Germinal center (tissue), 1 donor: ENCODE results near the gene POU3F4.

ENCODE experiments used
- DNase-seq: peaks from one replicate; pipeline ENCODE4 v3.0.0; 2012; ENCODE audit warnings: mixed read lengths, low spot score

Gene POU3F4

GRCh38 chrX:83508006-83508405 is at the start of gene POU3F4:
Gene POU3F4 (plus strand): TSS chrX:83508290. CDS start chrX:83508325, 35 bp downstream.
- no peak for DNase-seq

GRCh38 chrX:83469551-83469950 is 38.5 kb upstream of the POU3F4 start:
- peak; percentile 1 for DNase-seq

- DNase-seq = no peak
Observed at GRCh38 chrX:83495898-83496297, 12.2 kb upstream of the POU3F4 start.

- no peak for DNase-seq
Observed at GRCh38 chrX:83501003-83501402, 7.1 kb upstream of the POU3F4 start.

- no peak for DNase-seq
Observed at GRCh38 chrX:83501530-83501929, 6.6 kb upstream of the POU3F4 start.

DNA sequence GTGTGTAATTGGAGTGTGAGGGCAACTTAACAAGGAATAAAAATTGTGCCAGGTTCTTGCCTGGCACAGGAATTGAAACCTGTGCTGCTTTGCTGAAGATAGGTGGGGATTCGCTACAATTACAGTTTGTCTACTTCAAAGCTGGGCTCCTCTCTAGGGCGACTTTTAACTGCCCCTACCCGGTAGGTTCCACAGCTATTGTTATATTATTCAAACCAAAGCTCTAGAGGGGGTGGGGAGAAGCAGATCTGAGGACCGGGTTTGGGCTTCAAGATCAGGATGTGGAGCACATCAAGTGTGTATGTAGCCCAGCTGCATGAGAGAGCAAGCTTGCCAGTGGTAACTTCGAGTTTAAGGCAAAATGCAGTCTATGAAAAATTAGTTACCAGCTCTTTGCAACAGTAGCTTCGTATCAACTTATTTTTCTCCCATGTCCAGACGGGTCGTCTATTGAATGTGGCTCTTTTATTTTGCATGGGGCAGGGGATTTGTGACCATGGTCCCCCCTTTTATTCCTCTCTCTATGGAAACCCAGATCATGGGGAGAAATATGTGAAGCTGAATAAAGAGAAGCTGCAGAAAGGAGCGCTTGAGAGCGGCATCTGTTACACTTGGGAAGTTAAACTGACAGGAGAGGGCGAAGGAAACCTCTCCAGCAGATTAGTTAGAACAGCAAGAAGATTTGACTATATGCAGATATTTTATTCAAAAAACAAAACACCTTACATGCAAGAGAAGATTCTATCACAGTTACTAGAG is 3.2 kb upstream of the POU3F4 start:
- no peak for DNase-seq

- DNase-seq = no peak
Observed at GRCh38 chrX:83508526-83509253, 600 bp downstream of the POU3F4 start.

DNA sequence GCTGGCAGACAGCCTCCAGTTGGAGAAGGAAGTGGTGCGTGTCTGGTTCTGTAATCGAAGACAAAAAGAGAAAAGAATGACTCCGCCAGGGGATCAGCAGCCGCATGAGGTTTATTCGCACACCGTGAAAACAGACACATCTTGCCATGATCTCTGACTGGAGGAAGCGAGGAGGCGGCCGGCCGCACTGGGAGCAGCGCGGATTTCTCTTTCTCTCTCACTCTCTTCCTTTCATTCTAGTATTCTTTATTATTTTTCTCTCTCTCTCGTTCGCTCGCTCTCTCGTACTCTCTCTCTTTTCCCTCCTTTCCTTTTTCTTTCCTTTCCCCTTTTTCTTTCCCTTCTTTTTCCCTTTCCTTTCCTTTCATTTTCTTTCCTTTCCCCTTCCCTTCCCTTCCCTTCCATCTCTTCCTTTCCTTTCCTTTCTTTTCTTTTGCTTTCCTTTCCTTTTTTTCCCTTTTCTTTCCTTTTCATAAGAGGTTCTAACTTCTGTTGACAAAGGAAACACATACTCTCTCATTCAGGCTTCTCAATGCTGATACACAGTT is 1.2 kb downstream of the POU3F4 start:
- no peak for DNase-seq

GRCh38 chrX:83510510-83511062 is 2.5 kb downstream of the POU3F4 start:
- no peak for DNase-seq

- no peak for DNase-seq
Observed at GRCh38 chrX:83511208-83511607, 3.1 kb downstream of the POU3F4 start.

DNA sequence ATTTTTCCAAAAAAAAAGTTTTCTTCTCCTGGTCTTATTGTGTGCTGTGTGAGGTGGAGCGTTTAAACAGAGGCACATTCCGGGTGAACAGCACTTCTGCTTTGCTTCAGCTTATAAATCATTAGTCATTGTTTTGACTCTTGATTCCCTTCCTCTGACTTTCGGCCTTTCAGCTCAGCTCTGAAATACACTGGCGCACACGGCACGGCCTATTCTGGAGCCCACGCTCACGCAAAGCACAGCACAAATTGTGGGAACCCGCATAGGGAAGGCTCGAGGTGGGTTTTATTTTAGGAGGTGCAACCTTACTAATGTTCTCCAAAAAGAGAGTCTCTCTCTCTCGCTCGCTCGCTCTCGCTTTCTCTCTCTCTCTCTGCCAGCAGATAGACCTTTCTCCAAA is 4.0 kb downstream of the POU3F4 start:
- DNase-seq = no peak

DNA sequence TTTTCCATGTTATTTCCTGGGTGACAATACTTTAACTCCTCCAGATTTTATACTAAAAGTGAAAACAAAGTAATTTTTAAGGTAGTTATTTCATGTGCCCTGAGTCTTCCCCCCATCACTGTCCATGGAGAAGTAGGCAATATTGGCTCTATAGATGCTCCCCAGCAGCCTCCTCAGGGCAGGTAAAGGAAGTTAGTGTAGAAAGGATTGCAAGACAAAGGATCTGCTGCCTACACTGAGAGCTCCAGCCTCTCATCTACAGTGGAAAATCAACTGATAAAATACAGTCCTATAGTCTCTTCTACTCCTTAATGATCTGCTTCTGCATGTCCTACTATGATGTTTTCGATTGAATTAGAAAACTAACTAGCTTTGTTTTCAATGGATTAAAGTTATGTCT is 8.5 kb downstream of the POU3F4 start:
- no peak for DNase-seq

DNA sequence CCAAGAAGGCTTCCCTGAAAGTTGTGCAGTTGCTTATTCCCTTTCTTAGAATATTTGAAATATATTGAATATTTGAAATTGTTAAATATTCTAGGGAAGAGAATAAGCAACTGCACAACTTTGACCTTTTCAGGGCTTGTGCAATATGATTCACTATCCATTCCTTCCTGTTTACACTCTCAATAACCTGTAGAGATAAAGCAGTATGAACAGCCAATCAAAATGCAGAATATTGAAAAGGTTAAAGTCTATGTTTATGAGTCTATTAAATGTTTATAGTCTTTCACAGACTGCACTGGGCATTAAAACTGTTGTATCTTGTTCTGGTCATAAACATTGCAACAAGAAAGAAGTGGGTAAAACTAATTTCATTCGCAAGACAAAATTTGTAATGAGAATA is 13.8 kb downstream of the POU3F4 start:
- DNase-seq = no peak

DNA sequence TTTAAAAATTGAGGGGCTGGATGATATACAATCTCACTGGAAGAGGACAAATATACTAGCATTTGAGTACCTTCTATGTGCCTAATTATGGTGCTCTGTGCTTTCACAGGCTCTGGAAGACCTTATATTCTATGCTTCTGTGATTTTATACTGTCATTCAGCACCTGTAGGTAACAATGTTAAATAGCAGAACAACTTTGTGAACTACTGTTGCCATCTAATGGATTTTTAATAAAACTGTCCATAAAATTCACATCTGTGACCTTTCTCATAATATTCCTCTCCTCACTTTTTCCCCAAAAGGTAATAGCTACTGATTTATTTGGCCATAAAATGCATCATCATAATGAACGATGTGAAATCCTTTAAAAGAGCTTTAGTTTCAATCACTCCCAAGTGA is 21.9 kb downstream of the POU3F4 start:
- DNase-seq = no peak

DNA sequence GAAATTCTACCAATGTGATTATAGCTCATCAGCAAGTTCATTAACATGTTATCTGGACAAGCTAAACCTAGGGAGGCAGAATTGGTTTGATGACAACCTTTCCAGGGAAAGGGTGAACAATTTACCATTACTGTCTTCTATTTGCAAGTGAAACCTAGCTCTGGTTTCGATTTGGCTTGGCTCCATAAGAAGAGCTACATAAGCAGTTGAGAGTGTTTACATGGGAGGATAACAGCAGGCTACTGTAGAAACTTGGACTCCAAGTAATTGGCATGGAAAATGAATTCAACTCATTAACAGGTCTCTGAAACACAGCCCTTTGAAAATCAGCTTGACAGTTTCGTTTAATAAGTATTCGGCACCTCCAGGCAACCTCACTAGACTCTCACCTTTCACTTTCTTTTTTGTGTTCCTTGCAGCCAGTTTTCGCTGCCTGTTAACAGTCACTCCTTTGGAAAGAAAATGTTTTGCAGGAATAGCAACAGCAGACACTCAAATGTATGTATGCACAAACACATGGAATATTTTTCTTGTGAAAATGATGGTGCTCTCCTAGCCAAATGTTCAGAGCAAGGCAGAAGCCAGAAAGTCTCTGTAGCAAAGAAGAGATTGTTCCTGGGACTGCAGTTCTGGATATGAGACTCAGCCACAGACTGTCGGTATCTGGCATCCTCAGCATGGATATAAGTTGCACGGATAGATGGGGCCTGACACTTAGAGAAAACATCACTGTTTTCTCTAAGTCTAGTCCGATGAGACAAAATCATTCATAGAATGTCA is 27.5 kb downstream of the POU3F4 start:
- no peak for DNase-seq
